Measurements from ENCODE around the gene ATP6V0A1.
"Not testable (repeated sequence)": the region's sequence is repeated elsewhere in the genome, so short reads cannot be mapped to it uniquely, and the experiment has no call there.

ATP6V0A1 gene

GRCh38 chr17:42441371-42442195 is 17.1 kb upstream of the ATP6V0A1 start:
- no peak for TF ChIP-seq CTCF (IDR thresholded peaks at IDR 0.05; ENCODE audit: low read depth, low read length)
- H3K4me3 ChIP-seq (ENCODE audit: low read depth, low read length), result no peak overlapping the region

GRCh38 chr17:42442196-42442565 is 16.5 kb upstream of the ATP6V0A1 start:
- no peak for TF ChIP-seq CTCF (IDR thresholded peaks at IDR 0.05; ENCODE audit: low read depth, low read length)
- no peak overlapping the region for H3K4me3 ChIP-seq (ENCODE audit: low read depth, low read length)

- H3K4me3 ChIP-seq (ENCODE audit: low read depth, low read length), result not testable (repeated sequence)
Observed at GRCh38 chr17:42449176-42449575, 9.5 kb upstream of the ATP6V0A1 start.

GRCh38 chr17:42449838-42450237 is 8.8 kb upstream of the ATP6V0A1 start:
- H3K4me3 ChIP-seq (ENCODE audit: low read depth, low read length), result not testable (repeated sequence)

- H3K4me3 ChIP-seq (ENCODE audit: low read depth, low read length), result not testable (repeated sequence)
Observed at GRCh38 chr17:42451270-42451669, 7.4 kb upstream of the ATP6V0A1 start.

- TF ChIP-seq CTCF (IDR thresholded peaks at IDR 0.05; ENCODE audit: low read depth, low read length), result no peak
Observed at GRCh38 chr17:42453439-42453838, 5.2 kb upstream of the ATP6V0A1 start.

GRCh38 chr17:42454987-42455386 is 3.7 kb upstream of the ATP6V0A1 start:
- not testable (repeated sequence) for H3K4me3 ChIP-seq (ENCODE audit: low read depth, low read length)

More at GRCh38 chr17:42453439-42453838, 5.2 kb upstream of the ATP6V0A1 start:
- no peak overlapping the region for H3K4me3 ChIP-seq (ENCODE audit: low read depth, low read length)

GRCh38 chr17:42456223-42457106 is 2.2 kb upstream of the ATP6V0A1 start:
- H3K4me3 ChIP-seq (ENCODE audit: low read depth, low read length), result no peak overlapping the region
- TF ChIP-seq CTCF (IDR thresholded peaks at IDR 0.05; ENCODE audit: low read depth, low read length), result no peak

GRCh38 chr17:42457107-42457792 is 1.4 kb upstream of the ATP6V0A1 start:
- no peak overlapping the region for H3K4me3 ChIP-seq (ENCODE audit: low read depth, low read length)
- TF ChIP-seq CTCF (IDR thresholded peaks at IDR 0.05; ENCODE audit: low read depth, low read length), result no peak

All from WI38 (cell line).